GM19395 (cell line): ENCODE measurements around the gene UCKL1.
"Not testable (repeated sequence)": the region's sequence is repeated elsewhere in the genome, so short reads cannot be mapped to it uniquely, and the experiment has no call there.

ENCODE experiments used
- ATAC-seq: cut with Tn5 transposase; IDR thresholded peaks from one replicate; pipeline ENCODE4 v1.9.1; 2021; ENCODE audit warnings: mild to moderate bottlenecking, moderate library complexity; ENCODE audit not compliant: unreplicated experiment

UCKL1 gene

GRCh38 chr20:63972312-63973159 lies 16.3 kb upstream of the UCKL1 start:
- ATAC-seq = no peak

DNA sequence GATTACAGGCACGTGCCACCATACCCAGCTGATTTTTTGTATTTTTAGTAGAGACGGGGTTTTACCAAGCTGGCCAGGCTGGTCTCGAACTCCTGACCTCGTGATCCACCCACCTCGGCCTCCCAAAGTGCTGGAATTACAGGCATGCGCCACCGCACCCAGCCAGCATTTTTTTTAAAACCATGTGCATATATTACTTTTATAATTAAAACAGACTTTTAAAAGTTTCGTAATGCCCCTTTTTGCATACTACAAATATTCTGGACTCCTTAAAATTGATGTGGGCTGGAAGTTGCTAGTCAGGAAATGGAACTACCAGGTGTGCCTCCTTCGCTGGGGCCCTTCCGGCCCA lies 15.7 kb upstream of the UCKL1 start:
- ATAC-seq = not testable (repeated sequence)

DNA sequence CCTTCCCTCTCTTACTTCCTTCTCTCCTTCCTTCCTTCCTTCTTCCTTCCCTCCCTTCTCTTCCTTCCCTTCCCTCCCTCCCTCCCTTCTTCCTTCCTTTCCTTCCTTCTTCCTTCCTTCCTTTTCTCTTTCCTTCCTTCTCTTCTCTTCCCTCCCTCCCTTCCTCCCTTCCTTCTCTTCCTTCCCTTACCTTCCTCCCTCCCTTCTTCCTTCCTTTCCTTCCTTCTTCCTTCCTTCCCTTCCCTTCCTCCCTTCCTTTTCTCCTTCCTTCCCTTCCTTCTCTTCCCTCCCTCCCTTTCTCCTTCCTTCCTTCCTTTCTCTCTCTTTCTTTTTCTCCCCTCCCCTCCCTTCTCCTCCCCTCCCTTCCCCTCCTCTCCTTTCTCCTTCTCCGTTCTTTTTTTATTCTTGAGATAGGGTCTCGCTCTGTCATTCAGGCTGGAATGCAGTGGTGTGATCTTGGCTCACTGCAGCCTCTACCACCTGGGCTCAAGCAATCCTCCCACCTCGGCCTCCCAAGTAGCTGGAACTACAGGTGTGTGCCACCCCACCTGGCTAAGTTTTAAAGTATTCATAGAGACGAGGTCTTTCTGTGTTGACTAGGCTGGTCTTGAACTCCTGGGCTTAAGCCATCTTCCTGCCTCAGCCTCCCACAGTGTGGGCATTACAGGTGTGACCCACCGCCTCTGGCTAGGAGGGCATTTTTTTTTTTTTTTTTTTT lies 14.7 kb upstream of the UCKL1 start:
- ATAC-seq = no peak

DNA sequence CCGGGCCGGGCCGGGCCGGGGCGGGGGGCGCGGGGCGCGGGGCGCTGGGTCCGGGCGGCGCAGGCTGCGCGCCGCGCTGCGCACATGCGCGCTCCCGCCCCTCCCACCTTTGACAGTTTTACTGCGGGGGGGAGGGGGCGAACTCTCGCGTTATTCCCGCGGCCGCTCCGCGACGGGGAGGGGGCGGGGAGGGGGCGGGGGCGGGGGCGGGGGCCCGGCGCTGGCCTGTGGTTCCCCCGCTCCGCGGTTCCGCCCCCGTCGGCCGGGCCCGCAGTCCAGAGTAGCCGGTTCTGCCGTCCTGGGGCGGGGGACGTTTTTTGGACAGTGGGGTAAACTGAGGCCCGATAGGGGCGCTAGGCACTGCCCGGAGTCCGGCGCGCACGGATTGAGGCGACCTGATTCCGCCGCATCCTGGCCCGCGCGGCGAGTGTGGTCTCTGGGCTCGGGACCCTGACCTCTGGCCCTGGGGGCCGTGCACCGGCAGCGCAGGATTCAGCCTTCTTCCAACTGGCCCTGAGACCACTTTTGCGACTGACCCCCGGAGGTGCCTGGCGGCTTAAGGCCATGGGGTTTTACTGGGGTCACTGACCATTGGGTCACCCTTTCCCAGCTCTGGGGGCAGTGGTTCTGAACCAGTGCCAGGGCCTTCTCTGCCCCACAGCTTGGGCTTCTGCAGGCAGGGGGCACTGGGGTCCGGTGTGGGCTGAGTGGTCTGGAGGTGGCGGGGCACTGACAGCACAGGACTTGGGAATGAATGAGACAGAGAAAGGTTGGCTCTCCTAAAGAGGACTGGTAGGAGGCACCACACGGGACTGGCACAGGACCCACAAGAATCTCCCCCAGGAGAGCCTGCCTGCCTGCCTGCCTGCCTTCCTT lies 13.9 kb upstream of the UCKL1 start, which contains the start of gene ZNF512B:
Gene ZNF512B, minus strand, starts transcription at position 93 of the 876 bp plus-strand sequence. CDS start 1,980 bp downstream, outside the sequence.
- ATAC-seq = no peak

GRCh38 chr20:63968928-63969760 lies 12.9 kb upstream of the UCKL1 start:
- ATAC-seq = no peak

- ATAC-seq = no peak
Measured at GRCh38 chr20:63968136-63968927, 12.1 kb upstream of the UCKL1 start.

- no peak for ATAC-seq
Measured at GRCh38 chr20:63967330-63968135, 11.3 kb upstream of the UCKL1 start.

DNA sequence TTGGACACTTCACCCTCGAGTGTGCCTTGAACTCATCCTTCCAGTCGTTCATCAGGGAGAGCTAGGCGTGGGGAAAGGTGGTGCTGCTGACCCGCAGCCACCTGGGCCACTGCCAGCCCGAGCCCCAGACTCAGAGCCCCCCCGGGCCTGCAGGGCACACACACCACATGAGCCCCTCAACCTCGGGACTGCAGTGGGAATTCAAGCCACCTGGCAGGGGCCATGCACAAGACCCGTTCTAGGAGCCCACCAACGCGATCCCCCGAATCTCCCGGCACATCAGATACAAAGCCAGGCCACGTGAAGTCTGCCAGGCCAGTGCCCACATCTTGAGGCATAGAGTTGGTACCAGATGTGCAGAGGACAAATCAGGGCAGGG lies 10.7 kb upstream of the UCKL1 start:
- ATAC-seq = no peak

DNA sequence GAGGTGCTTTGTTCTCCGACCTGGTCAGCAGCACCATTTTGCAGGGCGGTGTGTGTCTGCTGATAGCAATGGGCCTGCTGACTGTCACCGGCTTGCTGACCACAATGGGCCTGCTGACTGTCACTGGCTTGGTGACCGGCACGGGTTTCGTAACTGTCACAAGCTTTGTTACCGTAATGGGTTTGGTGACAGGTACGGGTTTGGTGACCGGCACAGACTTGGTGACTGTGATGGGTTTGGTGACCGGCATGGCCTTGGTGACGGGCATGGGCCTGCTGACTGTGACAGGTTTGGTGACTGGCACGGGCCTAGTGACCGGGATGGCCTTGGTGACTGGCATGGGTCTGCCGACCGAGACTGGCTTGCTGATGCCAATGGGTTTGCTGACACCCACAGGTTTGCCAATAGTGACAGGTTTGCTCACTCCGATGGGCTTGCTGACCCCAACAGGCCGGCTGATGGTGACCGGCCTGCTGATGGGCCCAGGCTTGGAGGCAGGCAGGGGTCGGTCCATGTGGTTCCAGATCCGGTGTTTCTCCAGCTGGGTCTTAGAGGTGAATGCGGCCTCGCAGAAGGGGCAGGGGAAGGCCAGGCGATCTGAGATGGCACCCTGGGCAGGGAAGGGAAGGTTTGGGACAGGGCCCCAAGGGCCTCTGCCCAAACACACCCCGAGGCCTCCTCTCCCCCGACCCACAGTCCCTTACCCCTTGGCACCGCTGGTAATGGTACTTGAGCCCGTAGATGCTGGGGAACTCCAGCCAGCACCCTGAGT lies 10.1 kb upstream of the UCKL1 start:
- no peak for ATAC-seq

DNA sequence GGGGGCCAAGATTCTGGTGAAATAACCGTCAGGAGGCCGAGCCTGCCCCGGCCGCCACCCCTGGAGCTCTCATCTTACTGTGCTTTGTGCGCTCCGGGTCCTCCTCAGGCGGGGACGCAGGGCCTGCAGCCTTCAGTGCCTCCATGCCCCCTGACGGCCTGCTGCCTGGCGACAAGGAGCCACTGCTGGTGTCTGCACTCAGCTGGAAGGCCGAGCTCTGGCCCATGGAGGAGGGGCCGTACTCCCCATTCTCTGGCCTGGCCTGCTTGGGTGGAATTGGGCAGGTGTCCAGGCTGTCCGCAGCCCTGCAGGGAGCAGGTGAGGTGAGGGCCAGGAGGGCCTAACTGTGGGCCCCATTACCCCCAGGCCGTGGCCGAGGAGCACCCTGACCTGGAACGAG lies 8.2 kb upstream of the UCKL1 start:
- ATAC-seq = no peak

- no peak for ATAC-seq
Measured at GRCh38 chr20:63963784-63964301, 7.6 kb upstream of the UCKL1 start.

GRCh38 chr20:63963348-63963741 lies 7.1 kb upstream of the UCKL1 start:
- no peak for ATAC-seq

DNA sequence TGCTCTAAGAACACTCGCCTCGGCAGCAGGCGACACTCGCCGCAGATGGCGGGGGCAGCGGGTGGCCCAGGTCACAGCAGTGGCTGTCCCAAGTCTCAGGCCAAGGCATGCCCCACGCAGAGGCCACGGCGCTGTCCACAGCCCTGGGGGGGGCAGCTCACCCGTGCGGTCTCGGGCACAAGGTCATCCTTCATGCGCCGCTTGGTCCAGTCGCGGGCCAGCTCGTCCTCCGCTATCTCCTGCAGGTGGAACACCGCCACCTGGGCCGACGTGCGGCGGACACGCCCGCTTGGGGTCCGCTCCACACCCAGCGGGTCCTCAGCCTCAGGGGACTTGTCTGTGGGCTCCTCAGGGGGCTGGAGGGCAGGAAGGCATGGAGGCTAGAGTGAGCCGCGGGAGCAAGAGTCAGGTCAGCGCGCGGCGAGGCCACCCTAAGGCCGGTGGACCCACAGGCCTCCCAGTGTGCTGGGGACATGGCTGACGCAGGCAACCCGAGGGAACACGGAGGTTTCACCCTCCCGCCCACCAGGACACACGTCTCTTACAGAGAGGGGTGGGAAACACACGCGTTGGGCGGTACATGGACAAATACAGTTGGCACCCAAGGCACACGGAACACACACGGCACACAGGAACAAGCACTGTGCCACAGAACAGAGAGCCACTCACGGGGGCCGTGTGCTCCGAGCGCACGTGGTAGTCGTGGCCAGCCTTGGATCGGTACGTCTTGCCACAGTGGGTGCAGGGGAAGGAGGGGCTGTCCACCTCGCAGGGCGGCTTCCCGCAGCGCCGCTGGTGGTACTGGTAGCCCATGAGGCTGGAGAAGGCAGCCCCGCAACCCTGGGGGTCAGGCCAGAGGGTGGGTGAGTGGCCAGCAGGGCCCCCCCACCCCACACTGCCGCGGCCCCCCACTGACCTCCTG lies 6.5 kb upstream of the UCKL1 start:
- ATAC-seq = no peak

GRCh38 chr20:63961664-63962425 lies 5.6 kb upstream of the UCKL1 start:
- ATAC-seq = no peak

GRCh38 chr20:63960654-63961621 lies 4.7 kb upstream of the UCKL1 start:
- not testable (repeated sequence) for ATAC-seq
